ENCODE data around the gene DFFA.

DNA sequence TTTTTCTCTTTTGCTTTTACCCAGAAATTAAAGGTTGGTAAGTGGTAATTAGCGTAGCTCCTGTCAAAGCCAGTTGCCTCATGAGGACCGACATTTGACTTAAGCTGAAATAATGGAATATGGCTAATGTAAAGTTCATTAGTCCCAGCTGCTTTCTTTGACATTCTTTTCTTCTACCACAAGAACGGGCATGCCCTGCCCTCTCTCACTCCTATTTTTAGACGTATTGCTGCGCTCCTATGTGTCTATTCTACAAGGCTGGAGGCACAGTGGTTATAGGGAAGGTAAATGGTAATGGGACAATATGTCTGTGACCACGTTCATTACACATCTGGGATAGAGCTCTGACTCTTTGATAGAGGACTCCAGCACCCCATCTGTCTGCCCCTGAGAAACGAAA is 15.7 kb downstream of the DFFA start:
- TF ChIP-seq, protein P1, sequence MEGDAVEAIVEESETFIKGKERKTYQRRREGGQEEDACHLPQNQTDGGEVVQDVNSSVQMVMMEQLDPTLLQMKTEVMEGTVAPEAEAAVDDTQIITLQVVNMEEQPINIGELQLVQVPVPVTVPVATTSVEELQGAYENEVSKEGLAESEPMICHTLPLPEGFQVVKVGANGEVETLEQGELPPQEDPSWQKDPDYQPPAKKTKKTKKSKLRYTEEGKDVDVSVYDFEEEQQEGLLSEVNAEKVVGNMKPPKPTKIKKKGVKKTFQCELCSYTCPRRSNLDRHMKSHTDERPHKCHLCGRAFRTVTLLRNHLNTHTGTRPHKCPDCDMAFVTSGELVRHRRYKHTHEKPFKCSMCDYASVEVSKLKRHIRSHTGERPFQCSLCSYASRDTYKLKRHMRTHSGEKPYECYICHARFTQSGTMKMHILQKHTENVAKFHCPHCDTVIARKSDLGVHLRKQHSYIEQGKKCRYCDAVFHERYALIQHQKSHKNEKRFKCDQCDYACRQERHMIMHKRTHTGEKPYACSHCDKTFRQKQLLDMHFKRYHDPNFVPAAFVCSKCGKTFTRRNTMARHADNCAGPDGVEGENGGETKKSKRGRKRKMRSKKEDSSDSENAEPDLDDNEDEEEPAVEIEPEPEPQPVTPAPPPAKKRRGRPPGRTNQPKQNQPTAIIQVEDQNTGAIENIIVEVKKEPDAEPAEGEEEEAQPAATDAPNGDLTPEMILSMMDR (IDR thresholded peaks at IDR 0.05) = no peak
- TF ChIP-seq POLR2AphosphoS5 (IDR thresholded peaks at IDR 0.05) = no peak

Data from breast epithelium (tissue), 3 donors.